ENCODE measurements around the gene NTRK2.

- TF ChIP-seq EZH2 (IDR thresholded peaks at IDR 0.05; ENCODE audit: insufficient read depth, low read length) (no peak), CTCF (IDR thresholded peaks at IDR 0.05; ENCODE audit: insufficient read depth, low read depth, low read length) (no peak)
Observed at GRCh38 chr9:84860249-84861115, 191.0 kb downstream of the NTRK2 start.
